ENCODE measurements around the gene TMEM18.

The TMEM18 gene

GRCh38 chr2:653645-654425 lies 23.4 kb downstream of the TMEM18 start:
- FAIRE-seq = no peak
- no peak for DNase-seq (ENCODE audit: insufficient read length, low spot score)
- no peak for TF ChIP-seq CTCF (IDR thresholded peaks at IDR 0.05; ENCODE audit: insufficient read depth, missing control alignments)

- DNase-seq (ENCODE audit: insufficient read length, low spot score) = no peak
- no peak for TF ChIP-seq CTCF (IDR thresholded peaks at IDR 0.05; ENCODE audit: insufficient read depth, missing control alignments)
Observed at GRCh38 chr2:652881-653480, 24.2 kb downstream of the TMEM18 start.

GRCh38 chr2:651951-652373 lies 25.2 kb downstream of the TMEM18 start:
- no peak for DNase-seq (ENCODE audit: insufficient read length, low spot score)
- TF ChIP-seq CTCF (IDR thresholded peaks at IDR 0.05; ENCODE audit: insufficient read depth, missing control alignments) = no peak
- FAIRE-seq = no peak

More at GRCh38 chr2:652881-653480, 24.2 kb downstream of the TMEM18 start:
- FAIRE-seq = no peak

GRCh38 chr2:650343-651310 lies 26.6 kb downstream of the TMEM18 start:
- no peak for TF ChIP-seq CTCF (IDR thresholded peaks at IDR 0.05; ENCODE audit: insufficient read depth, missing control alignments)
- DNase-seq (ENCODE audit: insufficient read length, low spot score) (no peak), FAIRE-seq (no peak)

GRCh38 chr2:649426-650342 lies 27.5 kb downstream of the TMEM18 start:
- DNase-seq (ENCODE audit: insufficient read length, low spot score) (no peak), FAIRE-seq (no peak)
- TF ChIP-seq CTCF (IDR thresholded peaks at IDR 0.05; ENCODE audit: insufficient read depth, missing control alignments) = no peak

Data from D721Med (cell line).